Left renal pelvis (tissue), 4 donors: ENCODE results near the gene KLHL18. TPM values are rescaled to one million over a fixed set of nuclear protein-coding genes. Genes with fewer than 3 reads are reported as not detected.
"Not testable (repeated sequence)": the region's sequence is repeated elsewhere in the genome, so short reads cannot be mapped to it uniquely, and the experiment has no call there.

ENCODE experiments used
- DNase-seq, 4 donors: peaks; one replicate each; pipeline ENCODE4 v3.0.0-alpha.2; 2013; ENCODE audit warnings: low read depth in 4 of 4, low spot score in 3 of 4
- polyA plus RNA-seq, 4 donors: library from polyadenylated mRNA; unstranded; fragments of 120-200 nt; gene quantifications; one replicate each; pipeline ENCODE4 v1.2.1, GENCODE V29; 2013; ENCODE audit not compliant: insufficient read length in 4 of 4

Gene KLHL18
- polyA plus RNA-seq, 4 donors, result 12.2 to 15.4 (median 12.8) TPM

DNA sequence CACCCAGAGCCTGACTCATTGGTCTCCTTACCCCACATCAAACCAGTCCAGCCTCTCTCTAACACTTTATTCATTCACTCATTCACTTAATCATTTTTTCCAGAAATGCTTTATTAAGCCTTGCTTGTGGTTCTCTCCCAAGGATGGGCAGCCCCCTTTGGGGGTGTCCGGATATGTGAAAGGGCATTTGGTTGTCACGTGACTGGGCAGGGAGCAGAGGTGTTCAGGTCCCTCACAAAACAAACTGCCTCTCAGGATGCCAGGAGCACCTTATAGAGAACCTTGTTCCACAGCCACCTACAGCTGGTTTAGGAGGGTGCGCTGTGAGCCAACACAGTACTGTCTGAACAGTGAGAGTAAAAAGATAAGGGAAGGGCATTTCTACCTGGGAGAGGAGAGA is 72.3 kb downstream of the KLHL18 start:
- no peak for DNase-seq

DNA sequence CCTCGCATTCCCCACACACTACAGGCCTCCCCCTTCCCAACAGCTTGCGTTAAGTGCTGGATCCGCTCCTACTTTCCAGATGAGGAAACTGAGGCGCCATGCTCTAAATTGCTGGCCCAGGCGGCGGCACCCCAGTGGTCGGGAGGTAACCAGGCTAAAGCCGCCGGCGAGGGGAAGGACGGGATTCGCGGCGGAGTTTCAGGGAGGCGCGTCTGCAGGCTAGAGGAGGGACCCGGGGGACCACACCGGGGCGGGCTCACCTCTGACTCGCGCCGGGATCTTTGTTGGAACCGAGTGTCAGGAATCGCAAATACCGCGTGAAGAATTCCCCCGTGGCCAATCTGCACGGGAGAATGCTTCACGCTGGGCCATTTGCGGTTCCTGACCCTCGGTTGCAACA is 73.5 kb downstream of the KLHL18 start:
- no peak for DNase-seq

DNA sequence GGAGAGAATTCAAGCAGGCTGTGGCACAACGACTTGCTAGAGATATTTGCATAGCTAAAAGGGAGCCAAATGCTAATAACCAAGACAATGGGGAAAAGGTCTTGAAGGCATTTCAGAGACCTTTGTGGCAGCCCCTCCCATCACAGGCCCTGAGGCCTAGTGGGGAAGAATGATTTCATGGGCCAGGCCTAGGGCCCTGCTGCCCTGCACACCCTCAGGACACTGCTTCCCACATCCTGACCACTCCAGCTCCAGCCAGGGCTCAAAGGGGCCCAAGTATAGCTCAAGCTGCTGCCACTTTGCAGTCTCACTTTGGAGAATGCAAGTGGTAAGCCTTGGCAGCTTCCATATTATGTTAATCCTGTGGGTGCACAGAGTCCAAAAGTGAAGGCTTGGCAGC is 76.6 kb downstream of the KLHL18 start:
- no peak for DNase-seq

DNA sequence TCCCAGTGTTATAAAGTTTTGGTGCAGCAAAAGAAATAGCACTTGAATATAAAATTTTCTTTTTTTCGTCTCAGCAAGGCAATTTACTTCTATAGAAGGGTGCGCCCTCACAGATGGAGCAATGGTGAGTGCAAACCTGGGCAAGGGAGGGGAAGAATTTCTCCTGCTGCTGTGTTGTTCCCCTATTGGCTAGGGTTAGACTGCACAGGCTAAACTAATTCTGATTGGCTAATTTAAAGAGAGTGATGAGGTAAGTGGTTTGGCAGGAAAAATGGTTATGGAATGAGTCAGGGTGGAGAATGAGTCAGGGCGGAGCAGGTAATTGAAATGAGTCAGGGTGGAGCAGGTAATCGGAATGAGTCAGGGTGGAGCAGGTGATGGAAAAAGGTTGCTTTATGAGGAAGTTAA is 77.4 kb downstream of the KLHL18 start:
- DNase-seq, result not testable (repeated sequence)

DNA sequence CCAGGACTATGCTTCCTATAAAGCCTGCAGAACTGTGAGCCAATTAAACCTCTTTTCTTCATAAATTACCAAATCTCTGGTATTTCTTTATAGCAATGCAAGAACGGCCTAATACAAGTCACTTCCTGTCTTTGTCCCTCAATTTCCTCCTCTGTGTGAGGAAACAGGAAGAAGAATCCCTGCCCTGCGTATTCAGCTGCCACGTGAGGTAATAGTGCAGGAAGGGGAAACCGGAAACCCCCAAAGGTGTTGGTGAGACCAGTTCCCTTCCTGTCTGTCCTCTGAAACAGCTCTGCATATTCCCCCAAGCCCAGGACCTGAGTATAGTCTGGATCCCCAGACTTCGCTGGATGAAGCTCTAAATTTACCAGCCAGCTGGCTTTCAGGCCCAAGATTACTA is 80.0 kb downstream of the KLHL18 start:
- DNase-seq, result no peak

DNA sequence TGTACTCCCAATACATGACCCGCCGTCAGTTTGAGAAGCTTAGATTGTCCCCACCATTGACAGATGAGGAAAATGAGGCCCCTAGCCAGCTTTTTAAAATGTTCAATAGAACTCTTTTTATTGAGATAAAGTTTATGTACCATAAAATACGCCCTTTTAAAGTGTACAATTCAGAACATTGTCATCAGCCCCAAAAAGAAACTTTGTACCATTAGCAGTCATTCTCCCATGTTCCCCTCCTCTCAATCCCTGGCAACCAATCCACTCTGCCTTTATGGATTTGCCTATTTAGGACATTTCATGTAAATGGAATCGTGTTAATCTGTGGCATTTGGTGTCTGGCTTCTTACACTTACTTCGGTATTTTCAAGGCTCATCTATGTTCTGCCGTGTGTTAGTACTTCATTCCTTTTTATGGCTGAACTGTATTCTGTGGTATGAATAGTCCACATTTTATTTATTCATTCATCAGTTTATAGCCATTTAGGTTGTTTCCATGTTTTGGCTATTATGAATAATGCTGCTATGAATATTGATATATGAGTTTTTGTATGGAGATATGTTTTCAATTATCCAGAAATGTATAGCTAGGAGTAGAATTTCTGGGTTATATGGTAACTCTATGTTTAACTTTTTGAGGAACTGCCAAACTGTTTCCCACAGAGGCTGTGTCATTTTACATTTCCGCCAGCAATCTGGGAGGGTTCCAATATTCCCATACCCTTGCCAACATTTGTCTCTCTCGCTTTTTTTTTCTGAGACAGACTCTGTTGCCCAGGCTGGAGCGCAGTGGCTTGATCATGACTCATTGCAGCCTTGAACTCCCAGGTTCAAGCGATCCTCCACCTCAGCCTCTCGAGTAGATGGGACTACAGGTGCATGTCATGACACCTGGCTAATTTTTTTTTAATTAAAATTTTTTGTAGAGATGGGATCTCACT is 82.7 kb downstream of the KLHL18 start:
- no peak for DNase-seq

DNA sequence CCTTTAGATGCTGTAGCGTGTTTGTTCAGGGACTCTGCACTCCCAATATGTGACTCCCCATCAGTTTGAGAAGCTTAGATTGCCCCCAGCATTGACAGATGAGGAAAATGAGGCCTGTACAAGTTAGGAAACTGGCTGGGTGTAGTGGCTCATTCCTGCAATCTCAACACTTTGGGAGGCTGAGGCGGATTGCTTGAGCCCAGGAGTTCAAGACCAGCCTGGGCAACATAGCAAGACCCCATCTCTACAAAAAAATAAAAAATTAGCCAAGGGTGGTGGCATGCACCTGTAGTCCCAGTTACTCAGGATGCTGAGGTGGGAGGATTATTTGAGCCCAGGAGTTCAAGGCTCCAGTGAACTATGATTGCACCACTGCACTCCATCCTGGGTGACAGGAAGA is 84.1 kb downstream of the KLHL18 start:
- DNase-seq, result no peak

DNA sequence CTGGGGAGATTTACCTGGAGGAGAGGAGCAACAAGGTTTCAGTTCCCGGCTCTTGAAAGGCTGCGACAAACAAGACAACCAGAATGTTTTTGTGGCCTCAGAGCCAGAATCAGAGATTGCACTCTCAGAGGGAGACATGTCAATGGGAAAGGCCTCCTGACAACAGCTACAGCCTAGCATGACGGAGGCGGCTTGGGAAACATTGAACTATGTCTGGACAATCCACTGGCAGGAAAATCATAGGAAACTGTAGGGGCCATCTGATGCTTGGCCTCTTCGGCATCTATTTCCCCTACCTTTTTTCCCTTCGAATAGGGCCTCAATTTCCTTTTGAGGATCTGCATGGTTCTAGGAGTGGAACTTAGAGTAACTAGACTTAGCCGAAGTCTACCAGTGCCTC is 84.9 kb downstream of the KLHL18 start:
- DNase-seq, result no peak

DNA sequence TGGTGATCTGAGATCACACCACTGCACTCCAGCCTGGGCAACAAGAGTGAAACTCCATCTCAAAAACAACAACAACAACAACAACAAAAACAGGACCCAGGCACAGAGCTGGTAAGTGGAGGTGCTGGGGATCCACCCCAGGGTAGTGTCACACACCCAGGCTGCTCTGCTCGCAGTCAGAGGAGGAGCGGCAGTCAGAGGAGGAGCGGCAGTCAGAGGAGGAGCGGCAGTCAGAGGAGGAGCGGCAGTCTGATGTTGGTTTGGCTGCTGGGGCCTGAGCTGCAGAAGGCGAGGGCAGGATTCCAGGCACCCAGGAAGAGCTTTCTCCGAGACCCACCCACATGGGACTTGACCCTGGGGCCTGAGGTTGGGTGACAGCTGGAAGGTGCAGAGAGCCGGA is 87.3 kb downstream of the KLHL18 start:
- DNase-seq, result not testable (repeated sequence)

DNA sequence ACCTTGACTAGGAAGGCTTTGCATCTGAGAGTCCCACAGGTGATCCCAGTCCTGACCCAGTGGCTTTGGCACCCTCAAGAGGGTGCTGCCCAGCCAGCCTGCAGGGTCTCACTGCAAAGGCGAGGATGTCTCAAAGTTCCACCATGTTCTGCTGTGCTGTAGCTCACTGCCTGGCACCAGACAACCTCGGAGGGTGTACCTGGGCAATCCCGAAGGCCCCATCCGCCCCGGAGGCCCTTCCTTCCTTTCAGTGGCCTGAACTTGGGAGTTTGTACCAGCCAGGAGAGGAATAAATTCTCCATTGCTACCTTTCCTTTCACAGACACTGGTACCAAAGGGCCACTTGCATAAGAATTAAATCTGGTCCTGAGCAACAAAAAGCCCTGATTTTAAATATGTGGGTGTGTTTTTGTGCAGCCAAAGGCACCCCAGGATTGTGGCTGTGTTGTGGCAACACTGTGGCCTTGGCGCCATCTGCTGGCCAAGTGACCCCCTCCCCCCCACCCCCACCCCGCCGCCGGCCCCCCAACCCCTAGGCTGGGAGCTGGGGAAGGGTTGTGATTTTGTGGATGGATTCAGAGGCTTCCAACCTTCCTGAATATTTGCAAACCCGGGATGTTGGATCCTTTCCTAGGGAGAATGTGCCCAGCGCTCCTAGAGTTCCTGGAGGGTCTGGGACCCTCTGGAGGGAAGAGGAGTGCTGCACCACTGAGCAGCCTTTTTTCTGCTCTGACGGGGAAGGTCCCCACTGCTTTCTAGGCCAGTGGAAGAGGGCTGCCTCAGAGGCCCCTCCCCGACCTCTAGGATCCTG is 88.3 kb downstream of the KLHL18 start:
- DNase-seq, result no peak

DNA sequence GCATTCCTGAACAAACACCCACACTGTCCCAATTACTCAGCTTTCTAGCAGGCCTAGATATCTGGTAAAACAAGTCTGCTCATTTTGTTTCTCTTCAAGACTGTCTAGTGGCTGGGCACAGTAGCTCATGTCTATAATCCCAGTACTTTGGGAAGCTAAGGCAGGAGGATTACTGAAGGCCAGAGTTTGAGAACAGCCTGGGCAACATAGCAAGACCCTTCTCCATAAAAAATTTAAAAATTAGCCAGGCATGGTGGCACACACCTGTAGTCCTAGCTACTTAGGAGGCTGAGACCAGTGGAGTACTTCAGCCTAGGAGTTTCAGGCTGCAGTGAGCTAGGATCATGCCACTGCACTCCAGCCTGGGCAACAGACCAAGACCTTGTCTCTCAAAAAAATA is 91.8 kb downstream of the KLHL18 start:
- no peak for DNase-seq

DNA sequence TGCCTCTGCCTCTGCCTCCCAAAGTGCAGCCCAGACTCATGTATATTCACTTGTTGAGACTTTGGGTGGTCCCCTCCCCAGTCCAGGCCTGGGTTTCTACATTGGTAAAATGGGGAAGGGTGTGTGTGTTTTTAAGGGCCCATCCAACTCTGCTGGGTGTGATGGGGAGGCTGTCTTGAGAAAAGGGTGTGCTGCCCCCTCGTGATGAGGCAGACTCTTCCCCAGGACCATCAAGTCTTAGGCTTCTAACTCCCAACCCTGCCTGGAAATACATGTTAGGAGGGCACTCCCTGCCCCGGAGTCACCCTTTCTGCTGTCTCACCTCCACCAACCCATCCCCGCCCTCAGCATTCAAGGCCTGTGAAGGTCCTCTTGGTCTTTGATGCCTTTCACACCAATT is 93.6 kb downstream of the KLHL18 start:
- DNase-seq, result no peak

DNA sequence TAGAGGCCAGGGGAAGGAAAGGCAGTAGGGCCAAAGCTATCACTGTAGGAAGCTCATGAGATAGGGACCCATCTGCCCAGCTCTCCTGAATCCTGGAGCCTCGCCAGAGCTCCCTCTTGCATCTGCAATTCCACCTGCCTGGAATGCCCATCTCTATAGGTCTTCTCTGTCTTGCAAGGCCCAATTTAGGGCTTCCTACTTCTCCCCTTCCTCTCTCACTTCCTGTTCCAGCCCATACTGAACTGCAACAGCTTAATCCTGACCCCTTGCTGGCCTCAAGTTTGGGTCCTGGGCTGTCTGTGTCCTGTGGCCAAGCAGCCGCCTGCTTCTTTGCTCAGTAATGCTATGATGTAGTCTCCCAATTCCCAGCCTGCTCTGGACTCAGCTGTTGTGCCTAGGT is 94.4 kb downstream of the KLHL18 start:
- no peak for DNase-seq

DNA sequence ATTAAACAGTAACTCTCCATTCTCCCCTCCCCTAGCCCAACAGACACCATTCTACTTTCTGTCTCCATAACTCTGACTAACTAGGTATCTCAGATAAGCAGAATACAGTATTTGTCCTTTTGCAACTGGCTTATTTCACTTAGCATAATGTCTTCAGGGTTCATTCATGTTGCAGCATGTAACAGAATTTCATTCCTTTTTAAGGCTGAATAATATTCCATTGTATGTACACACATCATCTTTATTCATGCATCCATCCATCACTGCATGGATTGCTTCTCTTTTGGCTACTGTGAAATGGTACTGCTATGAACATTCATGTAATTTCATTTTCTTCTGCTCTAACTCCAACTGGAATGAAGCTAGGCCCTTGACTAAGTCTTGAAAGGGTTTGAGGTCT is 96.1 kb downstream of the KLHL18 start:
- DNase-seq, result no peak

DNA sequence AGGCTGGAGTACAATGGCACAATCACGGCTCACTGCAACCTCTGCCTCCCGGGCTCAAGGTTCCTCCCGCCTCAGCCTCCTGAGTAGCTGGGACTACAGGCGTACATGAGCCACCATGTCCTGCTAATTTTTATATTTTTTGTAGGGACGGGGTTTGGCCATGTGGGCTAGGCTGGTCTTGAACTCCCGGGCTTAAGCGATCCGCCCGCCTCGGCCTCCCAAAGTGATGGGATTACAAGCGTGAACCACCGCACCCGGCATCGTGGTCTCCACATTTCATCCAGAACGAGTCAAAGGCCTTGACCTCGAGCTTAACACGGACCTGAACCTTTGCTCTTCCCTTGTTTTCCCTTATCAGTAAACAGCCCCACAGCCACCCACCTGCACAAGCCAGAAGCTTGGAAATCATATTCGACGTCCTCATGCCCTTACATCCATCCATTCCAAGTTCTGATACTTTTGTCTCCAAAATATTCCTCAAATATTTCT is 96.7 kb downstream of the KLHL18 start:
- DNase-seq, result no peak

DNA sequence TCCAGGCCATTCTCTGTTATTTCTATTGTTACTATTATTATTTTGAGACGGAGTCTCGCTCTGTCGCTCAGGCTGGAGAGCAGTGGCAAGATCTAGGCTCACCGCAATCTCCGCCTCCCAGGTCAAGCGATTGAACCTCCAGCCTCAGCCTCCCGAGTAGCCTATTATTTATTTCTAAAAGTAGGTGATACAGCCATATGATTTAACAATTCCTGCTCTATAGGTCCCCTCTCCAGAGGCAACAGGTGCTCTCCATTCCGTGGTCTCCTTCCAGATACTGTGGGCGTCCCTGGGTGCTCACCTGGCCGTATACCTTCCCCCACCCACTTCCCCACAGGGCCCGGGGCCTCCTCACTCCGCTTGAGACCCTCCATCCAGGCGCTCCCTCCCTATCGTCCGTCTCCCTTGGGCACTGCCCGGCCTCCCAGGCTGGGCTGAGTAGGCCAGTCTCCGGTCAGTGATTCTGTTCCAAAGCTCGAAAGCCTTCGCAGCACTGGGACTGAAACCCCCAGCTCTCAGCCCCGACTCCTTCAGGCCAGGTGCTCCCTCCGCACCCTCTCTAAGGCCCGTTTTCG is 97.4 kb downstream of the KLHL18 start:
- DNase-seq, result no peak

DNA sequence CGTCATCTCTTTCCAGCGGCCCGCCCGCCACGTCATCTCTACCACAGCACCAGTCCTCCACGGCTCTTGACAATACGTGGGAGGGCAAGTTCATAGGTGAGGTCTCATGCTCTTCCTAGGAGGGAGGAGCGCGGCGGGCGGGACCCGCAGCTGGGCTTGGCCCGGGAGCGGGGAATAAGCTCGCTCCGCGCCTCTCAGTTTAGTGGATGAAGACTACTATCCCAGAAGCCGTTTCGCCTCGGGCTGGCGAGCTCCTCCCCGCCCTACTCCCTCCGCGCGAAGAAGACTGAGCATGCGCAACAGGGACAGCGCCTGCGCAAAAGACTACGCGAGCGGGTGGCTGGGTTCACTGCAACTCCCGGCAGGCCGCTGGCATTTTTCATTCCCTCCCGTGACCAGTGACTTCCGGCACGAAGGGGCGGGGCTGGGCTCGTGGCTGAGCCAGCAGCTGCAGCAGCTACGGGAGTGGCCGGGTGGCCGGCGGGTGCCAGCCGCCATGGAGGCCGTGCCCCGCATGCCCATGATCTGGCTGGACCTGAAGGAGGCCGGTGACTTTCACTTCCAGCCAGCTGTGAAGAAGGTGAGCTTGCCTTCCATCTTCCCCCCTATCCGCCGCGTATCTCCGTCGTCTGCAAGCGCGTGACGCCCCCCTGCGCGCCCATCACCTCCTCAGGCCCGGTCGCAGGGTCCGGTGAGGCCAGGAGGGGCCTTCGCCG is 98.0 kb downstream of the KLHL18 start, which contains the start of gene PTPN23:
TSS of gene PTPN23 (plus strand) at position 421 of the 716 bp plus-strand sequence. CDS start at position 497, 76 bp downstream.
- DNase-seq, result peak; percentile 96 to 99 (median 98)

DNA sequence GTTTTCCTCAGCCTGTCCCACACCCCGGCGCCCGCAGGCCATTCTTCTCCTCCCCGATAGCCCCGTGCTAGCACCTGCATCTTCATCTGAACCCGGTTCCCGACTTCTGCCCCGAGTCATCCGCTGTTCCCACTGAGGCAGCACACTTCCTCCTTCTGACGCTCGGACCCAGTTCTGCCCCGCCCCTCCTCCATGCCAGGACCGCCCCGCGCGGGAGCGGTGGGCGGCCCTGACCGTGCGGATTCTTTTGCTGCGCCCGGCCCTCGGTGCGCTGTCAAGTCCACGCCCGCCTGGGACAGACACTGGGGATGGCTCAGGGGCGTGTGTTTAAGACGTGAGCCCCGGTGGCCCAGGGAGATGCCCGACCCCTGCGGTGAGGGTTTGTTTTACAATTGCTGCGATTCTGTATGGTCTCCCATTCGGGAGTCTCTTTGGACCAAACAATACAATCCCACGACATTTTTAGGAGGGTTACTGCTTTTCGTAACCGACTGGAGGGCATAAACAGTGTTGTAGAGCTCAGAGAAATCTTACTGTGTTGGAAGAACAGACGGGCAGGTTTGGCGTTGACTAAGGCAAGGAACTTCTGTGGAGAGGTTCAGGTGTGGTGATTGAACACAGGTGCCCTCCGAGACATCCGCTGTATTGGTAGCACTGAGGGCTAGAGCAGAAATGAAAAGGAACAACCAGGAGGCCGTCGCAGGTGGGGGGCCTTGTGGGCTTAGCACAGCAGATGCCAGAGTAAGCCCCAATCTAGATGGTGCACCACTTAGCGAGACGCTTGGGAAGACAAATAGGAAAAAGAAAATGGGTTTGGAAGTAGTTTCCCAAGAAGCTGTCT is 98.8 kb downstream of the KLHL18 start:
- peak; percentile 72 to 78 (median 74) for DNase-seq

DNA sequence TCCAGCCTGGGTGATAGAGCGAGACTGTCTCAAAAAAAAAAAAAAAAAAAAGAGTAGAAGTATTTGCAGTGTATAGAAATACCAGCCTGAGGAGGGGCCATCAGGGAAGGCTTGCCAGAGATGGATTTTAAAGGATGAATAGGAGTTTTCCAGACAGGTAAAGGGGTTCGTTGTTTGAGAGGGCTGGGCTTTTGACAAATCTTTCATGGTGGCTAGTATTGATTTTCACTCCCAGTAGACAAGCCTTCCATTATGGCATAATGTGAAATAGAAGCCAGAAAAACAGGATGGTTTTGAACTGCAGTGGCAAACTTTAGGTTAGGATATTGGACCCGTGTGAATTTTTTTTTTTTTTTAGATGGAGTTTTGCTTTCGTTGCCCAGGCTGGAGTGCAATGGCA is 101.7 kb downstream of the KLHL18 start:
- DNase-seq, result no peak

DNA sequence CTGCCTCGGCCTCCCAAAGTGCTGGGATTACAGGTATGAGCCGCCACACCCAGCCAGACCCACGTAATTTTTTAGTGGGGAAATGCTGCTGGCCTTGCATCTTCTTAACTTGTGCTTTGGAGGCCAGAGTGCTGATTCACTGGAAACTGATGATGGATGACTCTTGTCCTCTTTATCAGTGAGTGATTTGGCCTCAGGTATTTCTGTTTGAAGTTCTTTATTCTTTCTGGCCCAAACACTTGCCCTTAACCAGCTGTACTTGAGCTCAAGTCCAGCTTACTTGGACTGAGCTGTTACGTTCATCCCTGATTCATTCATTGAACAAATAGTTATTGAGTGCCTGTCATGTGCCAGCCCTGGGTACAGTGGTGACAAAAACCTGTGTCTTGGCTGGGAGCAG is 102.3 kb downstream of the KLHL18 start:
- DNase-seq, result no peak
